GM21381 (cell line): ENCODE measurements around the gene RPS6KA2.
A peak's percentile ranks its signal among the peaks of the same experiment; 100 is the strongest.
"Not testable (repeated sequence)": the region's sequence is repeated elsewhere in the genome, so short reads cannot be mapped to it uniquely, and the experiment has no call there.

Source experiments
- ATAC-seq: cut with Tn5 transposase; IDR thresholded peaks from one replicate; pipeline ENCODE4 v1.9.1; 2021; ENCODE audit warnings: mild to moderate bottlenecking, moderate library complexity; ENCODE audit not compliant: unreplicated experiment

RPS6KA2 gene

GRCh38 chr6:166558156-166559005 lies 68.7 kb downstream of the RPS6KA2 start:
- ATAC-seq = no peak

GRCh38 chr6:166556863-166557322 lies 70.2 kb downstream of the RPS6KA2 start:
- no peak for ATAC-seq

GRCh38 chr6:166556336-166556735 lies 70.7 kb downstream of the RPS6KA2 start:
- ATAC-seq = no peak

GRCh38 chr6:166555086-166555485 lies 72.0 kb downstream of the RPS6KA2 start:
- no peak for ATAC-seq

GRCh38 chr6:166554316-166554715 lies 72.7 kb downstream of the RPS6KA2 start:
- ATAC-seq = no peak

- ATAC-seq = no peak
Measured at GRCh38 chr6:166553563-166554271, 73.3 kb downstream of the RPS6KA2 start.

- no peak for ATAC-seq
Measured at GRCh38 chr6:166552600-166552999, 74.5 kb downstream of the RPS6KA2 start.

GRCh38 chr6:166551754-166552495 lies 75.1 kb downstream of the RPS6KA2 start:
- no peak for ATAC-seq

- no peak for ATAC-seq
Measured at GRCh38 chr6:166546653-166547052, 80.4 kb downstream of the RPS6KA2 start.

GRCh38 chr6:166545156-166546034 lies 81.7 kb downstream of the RPS6KA2 start:
- no peak for ATAC-seq

- no peak for ATAC-seq
Measured at GRCh38 chr6:166544296-166544605, 82.8 kb downstream of the RPS6KA2 start.

- no peak for ATAC-seq
Measured at GRCh38 chr6:166543603-166544295, 83.3 kb downstream of the RPS6KA2 start.

GRCh38 chr6:166542580-166542912 lies 84.5 kb downstream of the RPS6KA2 start:
- ATAC-seq = no peak

GRCh38 chr6:166541876-166542579 lies 85.0 kb downstream of the RPS6KA2 start:
- no peak for ATAC-seq

GRCh38 chr6:166541366-166541765 lies 85.7 kb downstream of the RPS6KA2 start:
- peak; percentile 34 for ATAC-seq

GRCh38 chr6:166540631-166541331 lies 86.3 kb downstream of the RPS6KA2 start:
- peak; percentile 95 for ATAC-seq

GRCh38 chr6:166539543-166539942 lies 87.5 kb downstream of the RPS6KA2 start:
- ATAC-seq = no peak

GRCh38 chr6:166539011-166539385 lies 88.1 kb downstream of the RPS6KA2 start:
- not testable (repeated sequence) for ATAC-seq
